ENCODE results near the gene CACNG1. TPM values are rescaled to one million over a fixed set of nuclear protein-coding genes. Genes with fewer than 3 reads are reported as not detected.

The CACNG1 gene
- total RNA-seq, 1 experiment from 2014 or later: not detected

GRCh38 chr17:67041531-67041930 is 2.8 kb upstream of the CACNG1 start:
- Histone ChIP-seq H3K27ac (ENCODE audit: low read depth, low read length, poor library complexity, severe bottlenecking) (no peak overlapping the region), H3K9me3 (ENCODE audit: low read depth, low read length, poor library complexity, severe bottlenecking) (no peaks in the 10 kb centered on the region), H3K4me3 (ENCODE audit: low read depth, low read length, poor library complexity, severe bottlenecking) (no peak overlapping the region), H3K4me1 (ENCODE audit: insufficient read depth, low read length, poor library complexity, severe bottlenecking) (no peaks in the 10 kb centered on the region), H3K36me3 (ENCODE audit: insufficient read depth, low read length, poor library complexity, severe bottlenecking) (no peaks in the 10 kb centered on the region), H3K27me3 (replicated peaks; ENCODE audit: insufficient read depth, low read depth, low read length, poor library complexity) (no peaks in the 10 kb centered on the region)
- no TSS peak for BruUV-seq (replicated peaks)
- no peak for DNase-seq (ENCODE audit: low spot score)
- no peak for TF ChIP-seq EZH2 (IDR thresholded peaks at IDR 0.05; ENCODE audit: borderline replicate concordance, low read depth, low read length, poor library complexity, severe bottlenecking)
- TF ChIP-seq CTCF (conservative IDR thresholded peaks at IDR 0.05; ENCODE audit: low read depth, low read length): no peak
- intact Hi-C loops (cut with micrococcal nuclease; ENCODE audit: unreplicated experiment): no loop called here
- ChIA-PET POLR2A (ENCODE audit: low non-redundant PET) (no interaction called here), CTCF (no interaction called here)

DNA sequence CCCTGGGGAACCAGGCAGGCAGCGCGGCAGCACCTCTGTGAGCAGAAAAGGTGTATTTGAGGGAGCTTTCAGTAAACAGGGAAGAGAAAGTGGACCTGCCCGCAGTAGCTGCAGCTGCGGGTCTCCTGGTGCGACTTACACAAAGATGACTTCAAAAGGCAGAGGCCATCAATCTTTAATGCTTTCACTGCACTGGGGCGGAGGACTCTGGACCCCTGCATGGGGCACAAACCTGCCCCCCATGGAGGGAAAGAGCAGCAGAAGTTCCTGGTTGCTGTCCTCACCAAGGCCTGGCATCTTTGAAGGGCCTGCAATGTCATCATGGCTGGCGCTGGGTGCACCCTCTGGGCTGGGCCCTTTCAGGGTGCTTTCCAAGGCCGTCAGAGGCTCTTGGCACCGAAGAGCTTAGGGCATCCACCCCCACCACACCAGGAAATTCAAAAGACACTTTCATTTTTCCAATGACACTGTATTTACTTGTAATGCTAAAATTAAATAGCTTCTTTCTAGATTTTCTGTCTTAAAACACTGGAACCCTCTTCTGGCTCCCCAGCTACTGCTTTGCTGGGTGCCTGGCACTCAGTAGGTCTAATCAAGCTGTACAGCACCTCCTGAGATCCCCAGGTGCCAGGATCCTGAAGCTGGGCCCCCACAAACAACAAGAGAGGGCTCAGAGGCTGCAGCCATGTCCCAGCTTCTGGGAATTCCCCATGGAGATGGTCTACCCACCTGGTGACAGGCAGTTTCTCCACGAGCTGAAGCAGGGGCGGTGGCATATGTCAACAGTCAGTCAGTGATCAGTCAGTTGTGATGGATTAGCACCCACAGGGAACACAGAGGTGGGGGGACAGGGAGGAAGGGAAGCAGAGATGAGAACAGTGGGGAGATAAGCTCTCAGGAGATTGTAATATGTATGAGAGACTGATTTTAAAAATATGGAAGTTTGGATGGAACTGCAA is 2.1 kb upstream of the CACNG1 start:
- H3K27me3 ChIP-seq (replicated peaks; ENCODE audit: insufficient read depth, low read depth, low read length, poor library complexity): no peaks in the 10 kb centered on the region
- H3K4me1 ChIP-seq (ENCODE audit: insufficient read depth, low read length, poor library complexity, severe bottlenecking): no peaks in the 10 kb centered on the region
- intact Hi-C loops (cut with micrococcal nuclease; ENCODE audit: unreplicated experiment): no loop called here
- no peaks in the 10 kb centered on the region for H3K9me3 ChIP-seq (ENCODE audit: low read depth, low read length, poor library complexity, severe bottlenecking)
- no peak for TF ChIP-seq EZH2 (IDR thresholded peaks at IDR 0.05; ENCODE audit: borderline replicate concordance, low read depth, low read length, poor library complexity, severe bottlenecking)
- TF ChIP-seq CTCF (conservative IDR thresholded peaks at IDR 0.05; ENCODE audit: low read depth, low read length): no peak
- H3K4me3 ChIP-seq (ENCODE audit: low read depth, low read length, poor library complexity, severe bottlenecking): no peak overlapping the region
- no peak for DNase-seq (ENCODE audit: low spot score)
- H3K27ac ChIP-seq (ENCODE audit: low read depth, low read length, poor library complexity, severe bottlenecking): no peak overlapping the region
- CTCF ChIA-PET: interaction anchor here (0.6 kb wide), 1 partner anchor 315 kb away, joined by 3 read pairs; no protein-coding TSS in a partner anchor
- H3K36me3 ChIP-seq (ENCODE audit: insufficient read depth, low read length, poor library complexity, severe bottlenecking): no peaks in the 10 kb centered on the region
- POLR2A ChIA-PET (ENCODE audit: low non-redundant PET): no interaction called here
- BruUV-seq (replicated peaks): no TSS peak

DNA sequence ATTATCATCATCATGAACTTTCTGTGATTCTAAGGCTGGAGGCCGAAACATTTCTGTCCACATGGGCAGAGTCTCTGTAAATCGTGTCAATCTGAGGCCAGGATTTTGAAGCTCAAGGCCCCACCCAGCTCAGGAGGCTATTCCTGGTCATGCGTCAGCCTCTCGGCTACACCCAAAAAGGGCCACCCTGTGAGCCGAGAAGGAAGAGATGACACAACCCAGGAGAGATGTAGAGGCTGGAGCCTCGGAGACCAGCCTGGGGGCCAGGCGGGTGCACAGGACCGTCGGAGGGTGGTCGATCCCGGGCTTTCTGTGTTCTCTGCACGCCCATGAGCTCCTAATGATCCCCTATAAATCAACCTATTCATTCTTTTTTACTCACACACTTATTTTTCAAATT is 1.1 kb upstream of the CACNG1 start:
- BruUV-seq (replicated peaks): no TSS peak
- no peaks in the 10 kb centered on the region for H3K27me3 ChIP-seq (replicated peaks; ENCODE audit: insufficient read depth, low read depth, low read length, poor library complexity)
- peaks cover 6% of the 10 kb centered on the region for H3K9me3 ChIP-seq (ENCODE audit: low read depth, low read length, poor library complexity, severe bottlenecking)
- intact Hi-C loops (cut with micrococcal nuclease; ENCODE audit: unreplicated experiment): no loop called here
- H3K4me1 ChIP-seq (ENCODE audit: insufficient read depth, low read length, poor library complexity, severe bottlenecking): no peaks in the 10 kb centered on the region
- CTCF ChIA-PET: no interaction called here
- DNase-seq (ENCODE audit: low spot score): no peak
- no peak overlapping the region for H3K4me3 ChIP-seq (ENCODE audit: low read depth, low read length, poor library complexity, severe bottlenecking)
- POLR2A ChIA-PET (ENCODE audit: low non-redundant PET): no interaction called here
- no peaks in the 10 kb centered on the region for H3K36me3 ChIP-seq (ENCODE audit: insufficient read depth, low read length, poor library complexity, severe bottlenecking)
- TF ChIP-seq EZH2 (IDR thresholded peaks at IDR 0.05; ENCODE audit: borderline replicate concordance, low read depth, low read length, poor library complexity, severe bottlenecking) (no peak), CTCF (conservative IDR thresholded peaks at IDR 0.05; ENCODE audit: low read depth, low read length) (no peak)
- H3K27ac ChIP-seq (ENCODE audit: low read depth, low read length, poor library complexity, severe bottlenecking): no peak overlapping the region
